ENCODE measurements around the gene KYAT1.
"Not testable (repeated sequence)": the region's sequence is repeated elsewhere in the genome, so short reads cannot be mapped to it uniquely, and the experiment has no call there.

The KYAT1 gene

DNA sequence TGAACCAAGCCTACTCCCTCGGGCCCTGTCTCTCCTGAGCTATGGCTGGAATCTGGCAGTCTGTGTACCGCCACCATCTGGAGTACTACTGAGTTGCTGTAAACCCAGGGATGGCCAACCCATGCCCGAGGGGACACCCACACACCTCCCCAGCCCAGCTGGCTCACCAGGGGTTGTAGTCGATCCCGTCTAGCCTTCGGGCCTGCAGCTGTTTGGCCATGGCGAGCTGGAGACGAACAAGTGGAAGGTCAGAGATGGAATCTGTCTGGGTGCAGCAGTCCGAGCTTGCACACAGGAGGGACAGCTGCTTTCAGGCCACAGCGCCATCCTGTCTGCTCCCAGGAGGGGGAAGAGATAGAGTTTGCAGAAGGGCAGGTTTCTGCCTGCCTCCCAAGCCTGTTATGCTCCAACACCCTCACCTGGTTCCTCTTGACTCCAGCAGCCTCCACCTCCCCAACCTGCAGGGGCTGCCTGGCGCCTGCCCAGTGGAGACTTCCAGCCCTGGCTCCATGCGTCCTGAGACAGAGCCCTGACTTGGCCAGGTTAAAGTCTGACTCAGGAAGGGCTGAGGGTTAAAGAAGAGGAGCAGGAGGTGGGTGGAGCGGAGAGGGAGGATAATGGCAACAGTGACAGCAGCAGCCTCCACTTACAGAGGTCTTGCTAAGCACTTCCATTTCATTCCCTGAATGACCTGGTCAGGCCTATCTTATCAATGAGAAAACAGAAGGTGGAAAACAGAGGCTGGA is 36.4 kb downstream of the KYAT1 start:
- no peak overlapping the region for H3K9ac ChIP-seq (ENCODE audit: low read depth in 1 of 2, low read length in 2 of 2)
- H3K27me3 ChIP-seq (ENCODE audit: control insufficient read depth in 1 of 2, insufficient read depth in 2 of 2, low read length in 2 of 2) = no peaks in the 10 kb centered on the region
- H3K36me3 ChIP-seq (ENCODE audit: control insufficient read depth in 1 of 2, insufficient read depth in 2 of 2, low read length in 2 of 2) = no peaks in the 10 kb centered on the region
- H3K4me3 ChIP-seq (ENCODE audit: low read depth in 1 of 2, low read length in 2 of 2) = no peak overlapping the region
- H3K4me1 ChIP-seq (ENCODE audit: control insufficient read depth in 1 of 2, insufficient read depth in 2 of 2, low read length in 2 of 2) = no peaks in the 10 kb centered on the region
- H3K9me3 ChIP-seq (ENCODE audit: control insufficient read depth in 1 of 2, low read length in 2 of 2) = no peaks in the 10 kb centered on the region
- no peak overlapping the region for H3K27ac ChIP-seq (ENCODE audit: low read depth, low read length)

DNA sequence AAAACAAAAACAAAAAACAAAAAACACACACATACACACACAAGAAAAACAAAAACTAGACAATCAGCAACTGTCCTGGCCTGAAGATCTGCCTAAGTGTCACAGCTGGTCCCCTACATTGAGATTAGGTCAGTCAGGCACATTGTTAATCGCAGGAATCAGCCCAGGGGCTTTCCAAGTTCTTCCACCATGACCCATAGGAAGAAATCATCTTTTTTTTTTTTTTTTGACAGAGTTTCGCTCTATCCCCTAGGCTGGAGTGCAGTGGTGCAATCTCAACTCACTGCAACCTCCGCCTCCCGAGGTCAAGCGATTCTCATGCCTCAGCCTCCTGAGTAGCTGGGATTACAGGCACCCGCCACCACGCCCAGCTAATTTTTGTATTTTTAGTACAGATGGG is 38.6 kb downstream of the KYAT1 start:
- not testable (repeated sequence) for H3K27me3 ChIP-seq (ENCODE audit: control insufficient read depth in 1 of 2, insufficient read depth in 2 of 2, low read length in 2 of 2); H3K9me3 ChIP-seq (ENCODE audit: control insufficient read depth in 1 of 2, low read length in 2 of 2); H3K36me3 ChIP-seq (ENCODE audit: control insufficient read depth in 1 of 2, insufficient read depth in 2 of 2, low read length in 2 of 2); H3K9ac ChIP-seq (ENCODE audit: low read depth in 1 of 2, low read length in 2 of 2); H3K27ac ChIP-seq (ENCODE audit: low read depth, low read length); H3K4me3 ChIP-seq (ENCODE audit: low read depth in 1 of 2, low read length in 2 of 2); H3K4me1 ChIP-seq (ENCODE audit: control insufficient read depth in 1 of 2, insufficient read depth in 2 of 2, low read length in 2 of 2)

DNA sequence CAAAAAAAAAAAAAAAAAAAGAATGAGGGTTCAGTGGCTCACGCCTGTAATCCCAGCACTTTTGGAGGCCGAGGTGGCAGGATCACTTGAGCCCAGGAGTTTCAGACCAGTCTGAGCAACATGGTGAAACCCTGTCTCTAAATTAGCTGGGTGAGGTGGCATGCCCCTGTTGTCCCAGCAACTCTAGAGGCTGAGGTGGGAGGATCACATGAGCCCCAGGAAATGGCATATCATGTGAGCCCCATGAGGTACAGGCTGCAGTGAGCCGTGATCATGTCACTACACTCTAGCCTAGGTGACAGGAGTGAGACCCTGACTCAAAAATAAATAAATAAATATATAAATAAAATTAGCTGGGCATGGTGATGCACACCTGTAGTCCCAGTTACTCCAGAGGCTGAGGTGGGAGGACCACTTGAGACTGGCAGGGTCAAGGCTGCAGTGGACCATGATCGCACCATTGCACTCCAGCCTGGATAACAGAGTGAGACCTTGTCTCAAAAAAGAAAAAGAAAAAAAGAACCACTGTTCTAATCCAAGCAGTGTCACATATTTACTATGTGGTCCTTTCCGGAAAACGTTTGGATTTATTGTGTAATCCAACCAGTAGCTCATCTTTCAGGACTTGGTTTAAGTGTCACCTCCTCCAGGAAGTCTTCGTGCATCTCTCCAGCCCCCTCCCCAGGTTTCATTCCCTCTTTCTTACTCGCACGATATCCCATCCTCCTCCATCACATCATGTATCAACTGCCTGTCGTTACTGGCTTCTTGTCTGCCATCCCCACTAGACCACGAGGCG is 39.9 kb downstream of the KYAT1 start:
- Histone ChIP-seq H3K27ac (ENCODE audit: low read depth, low read length) (no peak overlapping the region), H3K4me3 (ENCODE audit: low read depth in 1 of 2, low read length in 2 of 2) (no peak overlapping the region), H3K9ac (ENCODE audit: low read depth in 1 of 2, low read length in 2 of 2) (no peak overlapping the region), H3K36me3 (ENCODE audit: control insufficient read depth in 1 of 2, insufficient read depth in 2 of 2, low read length in 2 of 2) (peaks cover 0 to 3% of the 10 kb centered on the region in 2 donors), H3K9me3 (ENCODE audit: control insufficient read depth in 1 of 2, low read length in 2 of 2) (no peaks in the 10 kb centered on the region), H3K4me1 (ENCODE audit: control insufficient read depth in 1 of 2, insufficient read depth in 2 of 2, low read length in 2 of 2) (no peaks in the 10 kb centered on the region), H3K27me3 (ENCODE audit: control insufficient read depth in 1 of 2, insufficient read depth in 2 of 2, low read length in 2 of 2) (no peaks in the 10 kb centered on the region)

DNA sequence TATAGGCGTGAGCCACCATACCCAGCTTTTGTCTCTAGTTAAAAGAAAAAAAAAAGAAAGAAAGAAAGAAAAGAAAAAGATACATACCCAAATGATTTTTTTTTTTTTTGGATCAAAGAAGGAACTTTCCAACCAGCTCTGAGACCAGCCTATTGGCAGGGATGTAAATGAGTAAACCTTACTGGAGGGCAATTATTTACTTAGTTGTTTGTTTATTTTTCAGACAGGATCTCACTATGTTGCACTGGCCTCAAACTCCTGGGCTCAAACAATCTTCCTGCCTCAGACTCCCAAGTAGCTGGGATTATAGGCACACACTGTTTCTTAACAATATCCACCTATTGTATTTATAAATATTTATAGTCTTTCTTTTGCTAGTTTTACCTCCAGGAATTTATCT is 41.2 kb downstream of the KYAT1 start:
- Histone ChIP-seq H3K4me1 (ENCODE audit: control insufficient read depth in 1 of 2, insufficient read depth in 2 of 2, low read length in 2 of 2) (no peaks in the 10 kb centered on the region), H3K4me3 (ENCODE audit: low read depth in 1 of 2, low read length in 2 of 2) (no peak overlapping the region), H3K9me3 (ENCODE audit: control insufficient read depth in 1 of 2, low read length in 2 of 2) (no peaks in the 10 kb centered on the region), H3K9ac (ENCODE audit: low read depth in 1 of 2, low read length in 2 of 2) (no peak overlapping the region), H3K36me3 (ENCODE audit: control insufficient read depth in 1 of 2, insufficient read depth in 2 of 2, low read length in 2 of 2) (peaks cover 0 to 3% of the 10 kb centered on the region in 2 donors), H3K27ac (ENCODE audit: low read depth, low read length) (no peak overlapping the region), H3K27me3 (ENCODE audit: control insufficient read depth in 1 of 2, insufficient read depth in 2 of 2, low read length in 2 of 2) (no peaks in the 10 kb centered on the region)

DNA sequence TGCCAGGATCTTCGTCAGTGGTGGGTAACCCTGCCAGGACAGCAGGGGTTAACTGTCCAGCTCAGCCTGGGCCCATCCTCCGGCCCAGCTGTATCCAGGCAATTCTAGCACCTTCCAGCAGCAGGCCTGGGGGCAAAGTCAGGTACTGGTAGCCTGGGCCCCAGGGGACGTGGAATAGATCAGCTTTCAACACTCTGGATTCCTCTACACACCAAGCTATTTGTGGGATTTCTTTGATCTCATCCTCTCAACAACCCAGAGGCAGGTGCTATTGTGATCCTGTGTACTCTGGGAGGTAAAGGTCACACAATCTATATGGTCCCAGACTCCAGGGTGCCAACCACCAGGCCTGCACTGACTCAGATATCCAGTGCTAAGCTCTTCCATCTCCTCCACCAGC is 43.4 kb downstream of the KYAT1 start:
- H3K9me3 ChIP-seq (ENCODE audit: control insufficient read depth in 1 of 2, low read length in 2 of 2) = no peaks in the 10 kb centered on the region
- peaks cover 0 to 6% of the 10 kb centered on the region in 2 donors for H3K36me3 ChIP-seq (ENCODE audit: control insufficient read depth in 1 of 2, insufficient read depth in 2 of 2, low read length in 2 of 2)
- H3K4me1 ChIP-seq (ENCODE audit: control insufficient read depth in 1 of 2, insufficient read depth in 2 of 2, low read length in 2 of 2) = no peaks in the 10 kb centered on the region
- H3K9ac ChIP-seq (ENCODE audit: low read depth in 1 of 2, low read length in 2 of 2) = no peak overlapping the region
- no peaks in the 10 kb centered on the region for H3K27me3 ChIP-seq (ENCODE audit: control insufficient read depth in 1 of 2, insufficient read depth in 2 of 2, low read length in 2 of 2)
- no peak overlapping the region for H3K27ac ChIP-seq (ENCODE audit: low read depth, low read length)
- no peak overlapping the region for H3K4me3 ChIP-seq (ENCODE audit: low read depth in 1 of 2, low read length in 2 of 2)

DNA sequence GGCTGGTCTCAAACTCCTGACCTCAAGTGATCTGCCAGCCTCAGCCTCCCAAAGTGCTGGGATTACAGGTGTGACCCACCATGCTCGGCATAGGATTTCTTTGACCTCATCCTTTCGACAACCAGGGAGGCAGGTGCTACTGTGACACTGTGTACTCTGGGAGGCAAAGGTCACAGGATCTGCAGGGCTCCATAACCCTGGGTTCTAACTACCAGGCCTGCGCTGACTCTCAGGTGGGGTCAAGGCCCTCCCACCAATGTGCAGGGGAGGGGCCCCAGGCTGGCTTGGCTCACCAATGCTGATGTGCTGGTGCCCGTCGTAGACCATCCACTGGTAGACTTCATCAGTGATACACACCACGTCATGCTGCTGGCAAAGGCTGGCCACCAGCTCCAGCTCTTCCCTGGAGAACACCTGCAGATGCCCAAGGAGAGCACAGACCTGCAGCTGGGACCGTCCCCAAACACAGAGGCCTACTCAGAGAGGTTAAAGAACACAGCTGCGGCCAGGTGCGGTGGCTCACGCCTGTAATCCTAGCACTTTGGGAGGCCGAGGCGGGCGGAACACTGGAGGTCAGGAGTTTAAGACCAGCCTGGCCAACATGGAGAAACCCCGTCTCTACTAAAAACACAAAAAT is 45.1 kb downstream of the KYAT1 start:
- no peak overlapping the region for H3K27ac ChIP-seq (ENCODE audit: low read depth, low read length)
- H3K4me3 ChIP-seq (ENCODE audit: low read depth in 1 of 2, low read length in 2 of 2) = no peak overlapping the region
- no peaks in the 10 kb centered on the region for H3K4me1 ChIP-seq (ENCODE audit: control insufficient read depth in 1 of 2, insufficient read depth in 2 of 2, low read length in 2 of 2)
- peaks cover 0 to 10% of the 10 kb centered on the region in 2 donors for H3K36me3 ChIP-seq (ENCODE audit: control insufficient read depth in 1 of 2, insufficient read depth in 2 of 2, low read length in 2 of 2)
- no peaks in the 10 kb centered on the region for H3K27me3 ChIP-seq (ENCODE audit: control insufficient read depth in 1 of 2, insufficient read depth in 2 of 2, low read length in 2 of 2)
- H3K9me3 ChIP-seq (ENCODE audit: control insufficient read depth in 1 of 2, low read length in 2 of 2) = no peaks in the 10 kb centered on the region
- H3K9ac ChIP-seq (ENCODE audit: low read depth in 1 of 2, low read length in 2 of 2) = no peak overlapping the region

DNA sequence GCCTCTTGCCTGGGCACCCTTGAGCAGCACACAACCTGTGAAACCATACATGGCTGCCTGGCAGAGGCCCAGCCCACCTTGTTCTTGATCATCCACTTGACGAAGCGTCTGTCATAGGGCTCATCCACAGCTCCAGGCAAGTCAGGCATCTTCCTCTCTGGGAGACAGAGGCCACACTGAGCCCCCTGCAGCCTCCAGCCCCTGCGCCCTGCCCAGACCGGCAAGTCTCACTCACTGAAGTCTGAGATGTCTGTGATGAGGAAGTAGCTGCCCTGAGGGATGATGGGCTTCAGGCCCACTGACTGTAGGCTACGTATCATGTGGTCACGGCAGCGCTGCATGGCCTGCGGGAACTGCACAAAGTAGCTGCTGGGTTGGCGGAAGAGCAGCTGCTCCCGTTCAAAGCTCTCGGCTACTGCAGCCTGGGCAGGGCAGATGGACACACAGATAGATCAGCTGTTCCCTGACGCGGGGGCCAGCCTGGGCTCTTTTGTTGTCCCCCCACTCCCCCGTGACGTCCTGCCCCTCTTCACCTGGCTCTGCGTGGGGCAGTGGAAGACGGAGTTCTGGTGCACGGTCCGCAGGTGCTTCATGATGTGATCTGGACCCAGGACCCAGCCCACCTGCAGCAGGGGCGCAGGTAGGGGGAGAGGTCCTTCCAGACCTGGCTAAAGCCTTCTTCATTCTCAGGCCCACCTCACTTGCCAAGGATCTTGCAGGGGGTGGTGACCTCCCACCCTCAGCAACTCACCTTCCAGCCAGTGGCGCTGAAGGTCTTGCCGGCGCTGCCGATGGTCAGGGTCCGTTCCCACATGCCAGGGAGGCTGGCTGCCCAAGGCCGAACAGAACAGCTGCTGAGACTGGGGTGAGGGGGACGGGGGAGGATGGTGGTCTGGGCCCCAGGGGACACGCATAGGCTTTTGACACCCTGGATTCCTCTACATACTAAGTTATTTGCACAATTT is 46.2 kb downstream of the KYAT1 start:
- no peak overlapping the region for H3K27ac ChIP-seq (ENCODE audit: low read depth, low read length)
- peaks cover 0 to 10% of the 10 kb centered on the region in 2 donors for H3K36me3 ChIP-seq (ENCODE audit: control insufficient read depth in 1 of 2, insufficient read depth in 2 of 2, low read length in 2 of 2)
- no peak overlapping the region for H3K4me3 ChIP-seq (ENCODE audit: low read depth in 1 of 2, low read length in 2 of 2)
- H3K9ac ChIP-seq (ENCODE audit: low read depth in 1 of 2, low read length in 2 of 2) = no peak overlapping the region
- H3K9me3 ChIP-seq (ENCODE audit: control insufficient read depth in 1 of 2, low read length in 2 of 2) = no peaks in the 10 kb centered on the region
- H3K4me1 ChIP-seq (ENCODE audit: control insufficient read depth in 1 of 2, insufficient read depth in 2 of 2, low read length in 2 of 2) = no peaks in the 10 kb centered on the region
- H3K27me3 ChIP-seq (ENCODE audit: control insufficient read depth in 1 of 2, insufficient read depth in 2 of 2, low read length in 2 of 2) = no peaks in the 10 kb centered on the region

DNA sequence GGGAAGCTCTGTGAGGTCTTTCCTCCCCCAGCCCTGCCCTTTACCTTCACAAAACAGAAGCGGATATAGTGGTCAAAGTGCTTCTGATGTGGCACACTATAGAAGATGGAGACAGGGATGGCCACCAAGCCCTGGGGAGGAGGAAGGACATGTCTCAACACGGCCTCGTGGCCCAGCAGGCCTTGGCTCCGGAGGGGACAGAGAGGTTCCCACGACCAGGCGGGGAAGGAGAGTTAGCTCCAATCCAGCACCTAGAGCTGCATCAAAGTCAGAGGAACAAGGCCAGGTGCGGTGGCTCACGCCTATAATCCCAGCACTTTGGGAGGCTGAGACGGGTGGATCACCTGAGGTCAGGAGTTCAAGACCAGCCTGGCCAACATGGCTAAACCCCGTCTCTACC is 48.1 kb downstream of the KYAT1 start:
- Histone ChIP-seq H3K36me3 (ENCODE audit: control insufficient read depth in 1 of 2, insufficient read depth in 2 of 2, low read length in 2 of 2) (peaks cover 0 to 10% of the 10 kb centered on the region in 2 donors), H3K27ac (ENCODE audit: low read depth, low read length) (no peak overlapping the region), H3K4me3 (ENCODE audit: low read depth in 1 of 2, low read length in 2 of 2) (no peak overlapping the region), H3K9me3 (ENCODE audit: control insufficient read depth in 1 of 2, low read length in 2 of 2) (no peaks in the 10 kb centered on the region), H3K9ac (ENCODE audit: low read depth in 1 of 2, low read length in 2 of 2) (no peak overlapping the region), H3K27me3 (ENCODE audit: control insufficient read depth in 1 of 2, insufficient read depth in 2 of 2, low read length in 2 of 2) (no peaks in the 10 kb centered on the region), H3K4me1 (ENCODE audit: control insufficient read depth in 1 of 2, insufficient read depth in 2 of 2, low read length in 2 of 2) (peaks cover 4 to 10% of the 10 kb centered on the region in 2 donors)

DNA sequence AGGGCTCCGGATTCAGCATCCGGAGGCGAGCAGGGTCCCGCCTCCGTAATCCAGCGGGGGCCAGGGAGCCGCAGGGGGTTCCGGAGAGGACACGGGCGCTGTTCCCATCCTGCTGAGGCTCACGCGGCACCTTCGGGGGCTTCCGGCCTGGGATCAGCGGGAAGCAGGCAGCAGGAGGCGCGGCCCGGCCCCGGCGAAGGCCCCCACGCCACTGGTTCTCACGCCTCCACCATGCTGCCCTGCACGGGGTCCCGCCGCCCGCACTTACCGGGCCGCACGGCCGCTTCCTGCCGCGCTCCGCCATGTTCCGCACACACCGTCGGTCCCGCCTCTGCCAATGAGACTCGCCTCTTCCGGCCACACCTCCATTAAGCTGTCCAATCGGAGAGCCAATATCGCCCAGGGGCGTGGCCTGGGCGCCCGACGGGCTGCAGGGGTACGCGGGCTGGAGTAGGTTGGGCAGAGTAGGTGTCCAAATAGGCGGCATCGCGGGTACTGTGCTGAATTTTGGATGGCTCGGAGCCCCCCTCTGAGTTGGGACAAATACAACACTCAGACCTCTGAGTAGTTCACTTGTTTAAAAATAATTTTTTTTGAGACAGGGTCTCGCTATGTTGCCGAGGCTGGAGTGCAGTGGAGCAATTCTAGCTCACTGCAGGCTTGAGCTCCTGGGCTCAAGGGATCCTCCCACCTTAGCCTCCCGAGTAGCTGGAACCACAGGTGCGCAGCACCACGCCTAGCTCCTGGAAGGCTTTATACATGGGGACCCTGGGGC is 52.1 kb downstream of the KYAT1 start, which contains the start of gene SPOUT1:
SPOUT1 (minus strand) TSS at position 318 of the 775 bp plus-strand sequence; CDS start at position 304, 14 bp downstream.
- Histone ChIP-seq H3K4me1 (ENCODE audit: control insufficient read depth in 1 of 2, insufficient read depth in 2 of 2, low read length in 2 of 2) (peaks cover 4 to 16% of the 10 kb centered on the region in 2 donors), H3K9ac (ENCODE audit: low read depth in 1 of 2, low read length in 2 of 2) (peak within 1 kb of the TSS; percentile 70 to 76), H3K36me3 (ENCODE audit: control insufficient read depth in 1 of 2, insufficient read depth in 2 of 2, low read length in 2 of 2) (peaks cover 9 to 29% of the 10 kb centered on the region in 2 donors), H3K27ac (ENCODE audit: low read depth, low read length) (no peak within 1 kb of the TSS), H3K4me3 (ENCODE audit: low read depth in 1 of 2, low read length in 2 of 2) (peak within 1 kb of the TSS; percentile 91 to 92), H3K9me3 (ENCODE audit: control insufficient read depth in 1 of 2, low read length in 2 of 2) (no peaks in the 10 kb centered on the region), H3K27me3 (ENCODE audit: control insufficient read depth in 1 of 2, insufficient read depth in 2 of 2, low read length in 2 of 2) (no peaks in the 10 kb centered on the region)

Data from duodenal mucosa (tissue), 2 donors.